GM18870 (cell line): Measurements from ENCODE around the gene RALB.
A peak's percentile ranks its signal among the peaks of the same experiment; 100 is the strongest.

Experiments
- ATAC-seq: cut with Tn5 transposase; IDR thresholded peaks from one replicate; pipeline ENCODE4 v1.9.1; 2021; ENCODE audit warnings: moderate library complexity; ENCODE audit not compliant: unreplicated experiment

Gene RALB

GRCh38 chr2:120261387-120262006, 8.8 kb downstream of the RALB start:
- ATAC-seq: peak; percentile 80

- ATAC-seq: no peak
Measured at GRCh38 chr2:120262150-120262549, 9.5 kb downstream of the RALB start.

- no peak for ATAC-seq
Measured at GRCh38 chr2:120262761-120263428, 10.2 kb downstream of the RALB start.

GRCh38 chr2:120265006-120265405, 12.4 kb downstream of the RALB start:
- no peak for ATAC-seq

GRCh38 chr2:120267348-120267747, 14.7 kb downstream of the RALB start:
- ATAC-seq: no peak

GRCh38 chr2:120269076-120269744, 16.6 kb downstream of the RALB start:
- no peak for ATAC-seq

GRCh38 chr2:120269816-120270215, 17.2 kb downstream of the RALB start:
- ATAC-seq: no peak

- ATAC-seq: no peak
Measured at GRCh38 chr2:120271711-120272379, 19.2 kb downstream of the RALB start.

- no peak for ATAC-seq
Measured at GRCh38 chr2:120272763-120273481, 20.3 kb downstream of the RALB start.

- no peak for ATAC-seq
Measured at GRCh38 chr2:120275617-120276400, 23.2 kb downstream of the RALB start.

GRCh38 chr2:120277505-120278205, 25.0 kb downstream of the RALB start:
- ATAC-seq: no peak

GRCh38 chr2:120278901-120279300, 26.2 kb downstream of the RALB start:
- no peak for ATAC-seq

GRCh38 chr2:120279708-120280107, 27.1 kb downstream of the RALB start:
- no peak for ATAC-seq

GRCh38 chr2:120283649-120284048, 31.0 kb downstream of the RALB start:
- no peak for ATAC-seq

GRCh38 chr2:120285056-120285455, 32.4 kb downstream of the RALB start:
- no peak for ATAC-seq

GRCh38 chr2:120287183-120288015, 34.7 kb downstream of the RALB start:
- peak; percentile 98 for ATAC-seq

GRCh38 chr2:120288016-120288373, 35.3 kb downstream of the RALB start:
- ATAC-seq: no peak

GRCh38 chr2:120289221-120289906, 36.7 kb downstream of the RALB start:
- ATAC-seq: no peak
